ENCODE results near the gene NEU4.

GRCh38 chr2:241813644-241814392 lies 4.8 kb downstream of the NEU4 start:
- no peak for TF ChIP-seq FOXM1 (IDR thresholded peaks at IDR 0.05; ENCODE audit: borderline replicate concordance)
- TF ChIP-seq SP1 (IDR thresholded peaks at IDR 0.05), result no peak
- no peak for TF ChIP-seq SUZ12 (IDR thresholded peaks at IDR 0.05)
- TF ChIP-seq PKNOX1 (IDR thresholded peaks at IDR 0.05), result no peak
- no peak for TF ChIP-seq NFRKB (IDR thresholded peaks at IDR 0.05)
- no peak for TF ChIP-seq FOXA1 (IDR thresholded peaks at IDR 0.05)
- no peak for TF ChIP-seq BHLHE40 (IDR thresholded peaks at IDR 0.05; ENCODE audit: borderline replicate concordance)
- no peak for TF ChIP-seq TARDBP (IDR thresholded peaks at IDR 0.05)
- no peak for TF ChIP-seq ZNF384 (IDR thresholded peaks at IDR 0.05)
- TF ChIP-seq FOXK2 (IDR thresholded peaks at IDR 0.05), result no peak
- TF ChIP-seq LEF1 (IDR thresholded peaks at IDR 0.05; ENCODE audit: borderline replicate concordance), result no peak
- TF ChIP-seq ARNT (IDR thresholded peaks at IDR 0.05), result no peak
- TF ChIP-seq ELF4 (IDR thresholded peaks at IDR 0.05), result no peak

Measured in HEK293T (cell line).